ENCODE measurements around the gene LYSMD2. TPM values are rescaled to one million over a fixed set of nuclear protein-coding genes. Genes with fewer than 3 reads are reported as not detected.

Gene LYSMD2
- total RNA-seq, 1 donor from 2014 or later = 33.4 TPM

GRCh38 chr15:51718746-51719145 lies 18.7 kb downstream of the LYSMD2 start:
- DNase-seq = no peak

GRCh38 chr15:51718219-51718618 lies 19.2 kb downstream of the LYSMD2 start:
- no peak for DNase-seq

GRCh38 chr15:51714911-51715310 lies 22.5 kb downstream of the LYSMD2 start:
- DNase-seq = no peak

- DNase-seq = no peak
Observed at GRCh38 chr15:51714162-51714561, 23.3 kb downstream of the LYSMD2 start.

GRCh38 chr15:51709031-51709430 lies 28.4 kb downstream of the LYSMD2 start:
- DNase-seq = no peak

- DNase-seq = no peak
Observed at GRCh38 chr15:51708013-51708412, 29.4 kb downstream of the LYSMD2 start.

GRCh38 chr15:51706926-51707608 lies 30.4 kb downstream of the LYSMD2 start:
- no peak for DNase-seq

GRCh38 chr15:51706291-51706690 lies 31.2 kb downstream of the LYSMD2 start:
- no peak for DNase-seq

- no peak for DNase-seq
Observed at GRCh38 chr15:51702710-51703109, 34.7 kb downstream of the LYSMD2 start.

GRCh38 chr15:51699373-51699772 lies 38.1 kb downstream of the LYSMD2 start:
- no peak for DNase-seq

- DNase-seq = no peak
Observed at GRCh38 chr15:51697163-51697562, 40.3 kb downstream of the LYSMD2 start.

GRCh38 chr15:51696566-51696965 lies 40.9 kb downstream of the LYSMD2 start:
- DNase-seq = no peak

- DNase-seq = no peak
Observed at GRCh38 chr15:51692154-51692553, 45.3 kb downstream of the LYSMD2 start.

- peak; percentile 10 for DNase-seq
Observed at GRCh38 chr15:51688863-51689262, 48.6 kb downstream of the LYSMD2 start.

- DNase-seq = no peak
Observed at GRCh38 chr15:51687565-51687964, 49.9 kb downstream of the LYSMD2 start.

GRCh38 chr15:51681303-51681963 lies 56.0 kb downstream of the LYSMD2 start, which contains the start of gene SCG3:
Gene SCG3, plus strand, starts transcription at chr15:51681503. Its CDS starts 253 bp downstream, at chr15:51681756.
- DNase-seq = peak; percentile 76

GRCh38 chr15:51680321-51680720 lies 57.1 kb downstream of the LYSMD2 start:
- no peak for DNase-seq

- no peak for DNase-seq
Observed at GRCh38 chr15:51678096-51678495, 59.4 kb downstream of the LYSMD2 start.

- DNase-seq = no peak
Observed at GRCh38 chr15:51677452-51677851, 60.0 kb downstream of the LYSMD2 start.

GRCh38 chr15:51677021-51677420 lies 60.4 kb downstream of the LYSMD2 start:
- no peak for DNase-seq

GRCh38 chr15:51675234-51675633 lies 62.2 kb downstream of the LYSMD2 start:
- no peak for DNase-seq
